Transverse colon (tissue), 4 donors: Measurements from ENCODE around the gene CACNA2D1. TPM values are rescaled to one million over a fixed set of nuclear protein-coding genes. Genes with fewer than 3 reads are reported as not detected.
A peak's percentile ranks its signal among the peaks of the same experiment; 100 is the strongest.

ENCODE experiments used
- DNase-seq: peaks from one replicate; pipeline ENCODE4 v3.0.0-alpha.2; 2019
- H3K27ac ChIP-seq, 4 donors: fragments of 200-600 bp; sonication (generic); 2 replicates each; pipeline ENCODE4 v1.5.1; 2016 to 2018; ENCODE audit warnings: inconsistent platforms in 4 of 4
- H3K27me3 ChIP-seq: fragments of 200-600 bp; sonication (generic); 2 replicates; pipeline ENCODE4 v1.5.1; 2017; ENCODE audit warnings: inconsistent platforms
- H3K36me3 ChIP-seq, 4 donors: fragments of 200-600 bp; sonication (generic); 2 replicates each; pipeline ENCODE4 v1.5.1; 2017 to 2019; ENCODE audit warnings: inconsistent platforms in 4 of 4
- H3K4me1 ChIP-seq, 4 donors: fragments of 200-600 bp; sonication (generic); 2 replicates each; pipeline ENCODE4 v1.5.1; 2017 to 2020; ENCODE audit warnings: inconsistent platforms in 4 of 4
- H3K4me3 ChIP-seq, 4 donors: fragments of 200-600 bp; sonication (generic); 1 replicate in 1 of 4; 2 replicates in 3 of 4; pipeline versions ENCODE4 v1.5.1 to v1.6.1; 2017 to 2019; ENCODE audit warnings: inconsistent platforms in 4 of 4
- H3K9me3 ChIP-seq, 2 donors: fragments of 200-600 bp; sonication (generic); 2 replicates each; pipeline ENCODE4 v1.5.1; 2017 to 2019; ENCODE audit warnings: inconsistent platforms in 2 of 2
- CTCF ChIP-seq, 5 experiments: fragments of 200-600 bp in 3 of 5; fragments of 450-650 bp in 2 of 5; sonication (generic) in 3 of 5; IDR thresholded peaks; 1 replicate in 2 of 5; 2 replicates in 3 of 5; pipeline ENCODE4 v1.5.1; 2016 to 2017; ENCODE audit warnings: antibody characterized with exemption in 5 of 5, inconsistent platforms in 3 of 5, mild to moderate bottlenecking in 2 of 5, moderate library complexity in 1 of 5
- EP300 ChIP-seq: sonication (generic); formaldehyde crosslinking; IDR thresholded peaks from one replicate; pipeline ENCODE4 v1.6.1; 2017; ENCODE audit warnings: antibody characterized with exemption, low read depth
- POLR2A ChIP-seq: fragments of 450-650 bp; IDR thresholded peaks from one replicate; pipeline ENCODE4 v1.6.1; 2016; ENCODE audit warnings: antibody characterized with exemption, mild to moderate bottlenecking, moderate library complexity
- POLR2AphosphoS5 ChIP-seq, 3 donors: sonication (generic); formaldehyde crosslinking; IDR thresholded peaks; one replicate each; pipeline ENCODE4 v1.6.1; 2016; ENCODE audit warnings: antibody characterized with exemption in 3 of 3
- WGBS, 2 donors: methylation state at CpG; one replicate each; pipeline ENCODE4 v1.1.5; 2018; ENCODE audit warnings: low coverage in 1 of 2; 5-methylcytosine and 5-hydroxymethylcytosine counted together
- in situ Hi-C, 4 donors: fragments of 200-750 bp; cut with MboI; loops; one replicate each; pipeline versions ENCODE4 v1.15.0 to v1.15.1; 2017; ENCODE audit warnings: low sequenced_read_pairs in 3 of 4, low pct_ligation_motif_present in 1 of 4, low pct_unique_long_range_greater_than_20kb in 1 of 4
- intact Hi-C: fragments of 100-400 bp; cut with DNase I; formaldehyde crosslinking; loops from one replicate; pipeline ENCODE4 v1.15.1; 2023; ENCODE audit warnings: low total_unique reads
- total RNA-seq, 4 donors: library from RNA; depleted of rRNA; stranded (reverse); fragments of >200 nt; gene quantifications; one replicate each; pipeline ENCODE4 v1.1.0, GENCODE V29; 2016

CACNA2D1 gene
- total RNA-seq, 4 donors from 2014 or later, result 11.0 to 126 (median 22.9) TPM

- no peak for DNase-seq
- Histone ChIP-seq H3K27me3 (no peaks in the 10 kb centered on the region), H3K36me3 (no peaks in the 10 kb centered on the region), H3K4me3 (no peak overlapping the region), H3K27ac (no peak overlapping the region), H3K4me1 (no peaks in the 10 kb centered on the region), H3K9me3 (no peaks in the 10 kb centered on the region)
- intact Hi-C loops, result no loop called here
- WGBS, 2 donors, result 75 to 81% methylated on average over 3 of the region's 3 CpGs
- TF ChIP-seq POLR2AphosphoS5 (IDR thresholded peaks at IDR 0.05) (no peak), CTCF (IDR thresholded peaks at IDR 0.05) (peak in 3 of 5 experiments; percentile 16 to 23 (median 19)), POLR2A (no peak)
- in situ Hi-C loops, result loop anchor here in 1 of 4 donors (25.0 kb wide), 2 partner anchors 314 to 489 kb away; no protein-coding TSS in a partner anchor
Measured at GRCh38 chr7:82247814-82248433, 195.7 kb downstream of the CACNA2D1 start.

GRCh38 chr7:82244947-82245517 is 198.5 kb downstream of the CACNA2D1 start:
- no peak overlapping the region for H3K4me3 ChIP-seq
- in situ Hi-C loops, result loop anchor here in 1 of 4 donors (25.0 kb wide), 2 partner anchors 317 to 492 kb away; no protein-coding TSS in a partner anchor
- no peaks in the 10 kb centered on the region for H3K4me1 ChIP-seq
- no peak for DNase-seq
- no peaks in the 10 kb centered on the region for H3K9me3 ChIP-seq
- intact Hi-C loops, result no loop called here
- H3K27me3 ChIP-seq, result no peaks in the 10 kb centered on the region
- no peak overlapping the region for H3K27ac ChIP-seq
- H3K36me3 ChIP-seq, result no peaks in the 10 kb centered on the region
- TF ChIP-seq EP300 (no peak), POLR2A (no peak), CTCF (IDR thresholded peaks at IDR 0.05) (no peak), POLR2AphosphoS5 (IDR thresholded peaks at IDR 0.05) (no peak)
- 68 to 77% methylated on average over 3 of the region's 3 CpGs for WGBS, 2 donors

- Histone ChIP-seq H3K4me3 (no peak overlapping the region), H3K4me1 (no peaks in the 10 kb centered on the region), H3K9me3 (no peaks in the 10 kb centered on the region), H3K27ac (no peak overlapping the region), H3K27me3 (no peaks in the 10 kb centered on the region), H3K36me3 (no peaks in the 10 kb centered on the region)
- in situ Hi-C loops (loop anchor here in 1 of 4 donors (25.0 kb wide), 2 partner anchors 321 to 496 kb away; no protein-coding TSS in a partner anchor), intact Hi-C loops (no loop called here)
- DNase-seq, result no peak
- TF ChIP-seq CTCF (IDR thresholded peaks at IDR 0.05), result no peak
Measured at GRCh38 chr7:82241356-82241755, 202.2 kb downstream of the CACNA2D1 start.

GRCh38 chr7:82235713-82236112 is 207.9 kb downstream of the CACNA2D1 start:
- no peaks in the 10 kb centered on the region for H3K4me1 ChIP-seq
- no peak for TF ChIP-seq CTCF (IDR thresholded peaks at IDR 0.05)
- TF ChIP-seq POLR2AphosphoS5 (IDR thresholded peaks at IDR 0.05), result no peak
- no peak for TF ChIP-seq POLR2A
- TF ChIP-seq EP300, result no peak
- H3K27ac ChIP-seq, result no peak overlapping the region
- 88 to 92% methylated on average over 2 of the region's 2 CpGs for WGBS, 2 donors
- H3K9me3 ChIP-seq, result no peaks in the 10 kb centered on the region
- H3K36me3 ChIP-seq, result no peaks in the 10 kb centered on the region
- intact Hi-C loops (loop anchor here (10.0 kb wide), 2 partner anchors 209 to 339 kb away; partner anchors contain the start of gene CACNA2D1), in situ Hi-C loops (loop anchor here in 1 of 4 donors (25.0 kb wide), 2 partner anchors 327 to 502 kb away; no protein-coding TSS in a partner anchor)
- no peak overlapping the region for H3K4me3 ChIP-seq
- DNase-seq, result no peak
- H3K27me3 ChIP-seq, result no peaks in the 10 kb centered on the region
